Endothelial cell of umbilical vein (primary cell): ENCODE measurements around the gene ABHD17A.

Experiments
- EZH2 ChIP-seq: IDR thresholded peaks from 2 replicates; pipeline ENCODE4 v1.6.1; 2012; ENCODE audit warnings: borderline replicate concordance, low read depth, mild to moderate bottlenecking, moderate library complexity, low read length, inconsistent platforms; ENCODE audit not compliant: severe bottlenecking
- FOS ChIP-seq: IDR thresholded peaks from 2 replicates; pipeline ENCODE4 v1.6.1; 2011; ENCODE audit warnings: mild to moderate bottlenecking, low read length, moderate library complexity, borderline replicate concordance; ENCODE audit not compliant: insufficient read depth
- GATA2 ChIP-seq: IDR thresholded peaks from 2 replicates; pipeline ENCODE4 v1.7.0; 2011; ENCODE audit warnings: low read depth, mild to moderate bottlenecking, moderate library complexity, mixed read lengths, low read length; ENCODE audit not compliant: insufficient read length, insufficient read depth
- JUN ChIP-seq: IDR thresholded peaks from 2 replicates; pipeline ENCODE4 v1.6.1; 2011; ENCODE audit warnings: borderline replicate concordance, low read depth; ENCODE audit not compliant: insufficient read length, insufficient read depth
- MYC ChIP-seq: IDR thresholded peaks from one replicate; pipeline ENCODE4 v1.6.1; 2011; ENCODE audit warnings: mild to moderate bottlenecking, low read depth, low read length
- POLR2A ChIP-seq: IDR thresholded peaks from 2 replicates; pipeline ENCODE4 v1.6.1; 2012; ENCODE audit warnings: low read depth, mild to moderate bottlenecking, control low read depth, low read length
- POLR2AphosphoS5 ChIP-seq: IDR thresholded peaks from 2 replicates; pipeline ENCODE4 v1.6.1; 2012; ENCODE audit warnings: low read depth, mild to moderate bottlenecking, control low read depth, low read length, moderate library complexity; ENCODE audit not compliant: insufficient read depth
- TF ChIP-seq, protein P1 (sequence below), 2 donors: IDR thresholded peaks; 1 replicate in 1 of 2; 2 replicates in 1 of 2; pipeline ENCODE4 v1.5.1; 2011; ENCODE audit warnings: low read length in 2 of 2, mild to moderate bottlenecking in 2 of 2, moderate library complexity in 2 of 2, control low read depth in 1 of 2, inconsistent platforms in 1 of 2, low read depth in 1 of 2; ENCODE audit not compliant: insufficient read depth in 1 of 2; ENCODE audit errors: extremely low read depth in 1 of 2

DNA sequence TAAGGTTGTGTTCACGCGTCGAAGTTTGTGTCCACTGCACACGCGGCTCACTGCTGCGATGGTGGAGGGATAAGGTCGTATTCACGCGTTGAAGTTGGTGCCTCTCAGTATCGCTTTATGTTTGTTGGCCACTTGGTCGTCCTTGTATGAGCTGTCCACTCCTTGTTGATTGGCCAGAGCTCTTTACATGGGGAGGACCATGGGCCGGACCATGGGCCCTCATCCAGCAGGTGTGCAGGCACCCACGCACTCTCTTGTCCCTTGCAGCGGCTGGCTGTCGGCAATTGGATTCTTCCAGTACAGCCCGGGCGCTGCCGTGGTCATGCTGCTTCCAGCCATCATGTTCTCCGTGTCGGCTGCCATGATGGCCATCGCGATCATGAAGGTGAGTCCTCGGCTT, 37.5 kb upstream of the ABHD17A start:
- TF ChIP-seq, protein P1, sequence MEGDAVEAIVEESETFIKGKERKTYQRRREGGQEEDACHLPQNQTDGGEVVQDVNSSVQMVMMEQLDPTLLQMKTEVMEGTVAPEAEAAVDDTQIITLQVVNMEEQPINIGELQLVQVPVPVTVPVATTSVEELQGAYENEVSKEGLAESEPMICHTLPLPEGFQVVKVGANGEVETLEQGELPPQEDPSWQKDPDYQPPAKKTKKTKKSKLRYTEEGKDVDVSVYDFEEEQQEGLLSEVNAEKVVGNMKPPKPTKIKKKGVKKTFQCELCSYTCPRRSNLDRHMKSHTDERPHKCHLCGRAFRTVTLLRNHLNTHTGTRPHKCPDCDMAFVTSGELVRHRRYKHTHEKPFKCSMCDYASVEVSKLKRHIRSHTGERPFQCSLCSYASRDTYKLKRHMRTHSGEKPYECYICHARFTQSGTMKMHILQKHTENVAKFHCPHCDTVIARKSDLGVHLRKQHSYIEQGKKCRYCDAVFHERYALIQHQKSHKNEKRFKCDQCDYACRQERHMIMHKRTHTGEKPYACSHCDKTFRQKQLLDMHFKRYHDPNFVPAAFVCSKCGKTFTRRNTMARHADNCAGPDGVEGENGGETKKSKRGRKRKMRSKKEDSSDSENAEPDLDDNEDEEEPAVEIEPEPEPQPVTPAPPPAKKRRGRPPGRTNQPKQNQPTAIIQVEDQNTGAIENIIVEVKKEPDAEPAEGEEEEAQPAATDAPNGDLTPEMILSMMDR (IDR thresholded peaks at IDR 0.05; ENCODE audit: extremely low read depth in 1 of 2, insufficient read depth in 1 of 2, low read depth in 1 of 2, low read length in 2 of 2), result no peak
- TF ChIP-seq EZH2 (no peak), GATA2 (no peak), POLR2AphosphoS5 (no peak), JUN (no peak), POLR2A (no peak), MYC (no peak), FOS (no peak)
